CD4-positive, CD25-positive, alpha-beta regulatory T cell (primary cell): ENCODE measurements around the gene PALB2. TPM values are rescaled to one million over a fixed set of nuclear protein-coding genes. Genes with fewer than 3 reads are reported as not detected.
A peak's percentile ranks its signal among the peaks of the same experiment; 100 is the strongest.

ENCODE experiments used
- ATAC-seq, 2 donors: fragments of 150-1000 bp; cut with Tn5 transposase; one replicate each; pipeline ENCODE4 v1.10.0; 2021; ENCODE audit warnings: low read depth in 2 of 2, moderate number of reproducible peaks in 2 of 2, moderate library complexity in 1 of 2
- DNase-seq, 3 donors: peaks; one replicate each; pipeline versions ENCODE4 v3.0.0 to v3.0.0-alpha.2; 2012 to 2022; ENCODE audit warnings: mixed read lengths in 1 of 3
- H3K27ac ChIP-seq: one replicate; pipeline ENCODE4 v1.7.0; 2013; ENCODE audit warnings: mild to moderate bottlenecking, low read length; ENCODE audit not compliant: insufficient read depth, poor library complexity, severe bottlenecking
- H3K27me3 ChIP-seq: one replicate; pipeline ENCODE4 v1.7.0; 2013; ENCODE audit warnings: low read length; ENCODE audit not compliant: control insufficient read depth, insufficient read depth
- H3K36me3 ChIP-seq: one replicate; pipeline ENCODE4 v1.7.0; 2013; ENCODE audit warnings: mild to moderate bottlenecking, low read length, moderate library complexity; ENCODE audit not compliant: control insufficient read depth, insufficient read depth
- H3K4me1 ChIP-seq: 2 replicates; pipeline ENCODE4 v1.7.0; 2013; ENCODE audit warnings: mild to moderate bottlenecking, low read length; ENCODE audit not compliant: insufficient read depth, control insufficient read depth, poor library complexity, severe bottlenecking
- H3K4me3 ChIP-seq: one replicate; pipeline ENCODE4 v1.7.0; 2013; ENCODE audit warnings: low read depth, mild to moderate bottlenecking, low read length, moderate library complexity
- H3K9me3 ChIP-seq, 2 experiments: 1 replicate in 1 of 2; 2 replicates in 1 of 2; pipeline ENCODE4 v1.7.0; 2013; ENCODE audit warnings: low read length in 2 of 2, mild to moderate bottlenecking in 1 of 2, moderate library complexity in 1 of 2; ENCODE audit not compliant: control insufficient read depth in 2 of 2
- H3K27ac Mint-ChIP-seq, 3 donors: one replicate each; pipeline ENCODE4 v1.8.0; 2020 to 2022; ENCODE audit warnings: mild to moderate bottlenecking in 3 of 3, mixed read lengths in 3 of 3, moderate library complexity in 2 of 3
- H3K27me3 Mint-ChIP-seq: one replicate; pipeline ENCODE4 v1.8.0; 2022; ENCODE audit warnings: mild to moderate bottlenecking, mixed read lengths
- H3K36me3 Mint-ChIP-seq: one replicate; pipeline ENCODE4 v1.8.0; 2020; ENCODE audit warnings: mixed read lengths
- H3K4me1 Mint-ChIP-seq, 4 donors: one replicate each; pipeline ENCODE4 v1.8.0; 2020 to 2022; ENCODE audit warnings: mixed read lengths in 4 of 4, mild to moderate bottlenecking in 1 of 4
- H3K4me3 Mint-ChIP-seq, 4 donors: one replicate each; pipeline ENCODE4 v1.8.0; 2020 to 2022; ENCODE audit warnings: mild to moderate bottlenecking in 4 of 4, mixed read lengths in 4 of 4, moderate library complexity in 3 of 4
- H3K9me3 Mint-ChIP-seq, 7 donors: one replicate each; pipeline ENCODE4 v1.8.0; 2020 to 2022; ENCODE audit warnings: mixed read lengths in 7 of 7, mild to moderate bottlenecking in 3 of 7, moderate library complexity in 2 of 7
- polyA plus RNA-seq, 4 donors: library from polyadenylated mRNA; unstranded; fragments of 300-500 nt; fragmentation: Illumina TruSeq; gene quantifications; one replicate each; pipeline ENCODE4 v1.2.3, GENCODE V29; 2021
- total RNA-seq: library from RNA; stranded (reverse); gene quantifications from one replicate; pipeline ENCODE4 v1.2.3, GENCODE V29; 2022

The PALB2 gene
- total and polyA plus RNA-seq, 5 donors from 2014 or later: 4.5 to 8.1 (median 6.2) TPM

DNA sequence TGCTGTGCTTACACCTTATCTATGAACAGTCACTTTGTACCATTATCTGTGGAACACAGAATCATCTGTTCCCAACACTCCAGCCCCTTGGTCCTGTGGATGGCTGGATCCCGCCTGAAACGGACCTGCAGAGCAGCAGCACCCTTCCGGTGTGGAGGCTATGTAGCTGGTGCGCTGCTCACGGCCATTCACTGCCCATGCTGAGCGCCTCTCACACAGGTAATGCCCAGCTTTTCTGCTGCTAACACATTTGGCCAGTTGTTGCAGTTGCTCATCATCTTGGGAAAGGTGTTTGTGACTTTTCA lies 26.2 kb upstream of the PALB2 start:
- H3K9me3 ChIP-seq: no peaks in the 10 kb centered on the region
- Mint-ChIP-seq H3K4me3 (no peak overlapping the region), H3K36me3 (peaks cover 69% of the 10 kb centered on the region), H3K27ac (no peak overlapping the region), H3K27me3 (no peaks in the 10 kb centered on the region), H3K4me1 (peaks cover 7 to 22% (median 13%) of the 10 kb centered on the region in 4 donors), H3K9me3 (no peaks in the 10 kb centered on the region)
- peaks cover 82% of the 10 kb centered on the region for H3K36me3 ChIP-seq
- no peak overlapping the region for H3K4me3 ChIP-seq
- H3K27ac ChIP-seq: no peak overlapping the region
- ATAC-seq: no peak
- no peaks in the 10 kb centered on the region for H3K27me3 ChIP-seq
- DNase-seq: no peak
- no peaks in the 10 kb centered on the region for H3K4me1 ChIP-seq

DNA sequence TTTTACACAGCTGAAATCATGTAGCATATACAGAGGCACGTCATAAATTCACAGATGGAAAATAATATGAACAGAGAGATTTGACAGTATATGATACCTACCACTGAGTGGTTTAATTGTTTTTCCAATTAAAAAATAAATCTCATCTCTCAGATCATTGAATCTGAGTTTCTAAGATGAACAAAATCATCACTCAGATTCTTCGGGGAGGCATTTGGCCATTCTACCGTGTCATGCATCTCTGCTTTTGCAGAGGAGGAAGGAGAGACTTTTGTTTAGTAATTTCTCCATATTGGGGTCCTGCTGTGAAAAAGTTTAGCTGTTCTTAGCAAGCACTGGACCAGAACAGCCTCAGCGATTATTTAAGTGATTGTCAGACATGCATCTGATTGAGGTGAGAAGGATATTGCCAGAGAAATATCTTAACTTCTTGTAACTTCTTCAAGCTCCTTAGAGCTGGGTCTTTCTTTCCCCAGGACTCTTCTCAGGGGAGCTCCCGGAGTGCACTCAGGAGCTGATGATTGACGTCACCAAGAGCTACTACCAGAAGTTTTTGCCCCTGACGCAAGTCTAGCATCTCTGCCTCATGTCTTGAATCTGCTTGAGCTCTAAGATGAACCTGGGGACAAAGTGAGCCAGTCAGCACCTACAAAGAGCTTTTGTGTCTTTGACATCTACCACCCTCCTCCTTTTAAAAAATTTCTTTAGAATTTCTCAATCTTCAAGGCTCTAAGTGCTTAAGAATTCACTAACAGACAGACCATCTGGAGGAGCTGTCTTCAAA lies 25.7 kb upstream of the PALB2 start:
- no peaks in the 10 kb centered on the region for H3K27me3 ChIP-seq
- H3K9me3 Mint-ChIP-seq: no peaks in the 10 kb centered on the region
- H3K4me1 ChIP-seq: no peaks in the 10 kb centered on the region
- no peak overlapping the region for H3K27ac ChIP-seq
- H3K36me3 Mint-ChIP-seq: peaks cover 71% of the 10 kb centered on the region
- H3K27me3 Mint-ChIP-seq: no peaks in the 10 kb centered on the region
- no peak overlapping the region for H3K4me3 Mint-ChIP-seq
- no peak for DNase-seq
- peaks cover 87% of the 10 kb centered on the region for H3K36me3 ChIP-seq
- no peaks in the 10 kb centered on the region for H3K9me3 ChIP-seq
- H3K27ac Mint-ChIP-seq: peak overlapping the region in 1 of 3 donors; percentile 67
- no peak for ATAC-seq
- H3K4me1 Mint-ChIP-seq: peaks cover 7 to 21% (median 13%) of the 10 kb centered on the region in 4 donors
- no peak overlapping the region for H3K4me3 ChIP-seq

DNA sequence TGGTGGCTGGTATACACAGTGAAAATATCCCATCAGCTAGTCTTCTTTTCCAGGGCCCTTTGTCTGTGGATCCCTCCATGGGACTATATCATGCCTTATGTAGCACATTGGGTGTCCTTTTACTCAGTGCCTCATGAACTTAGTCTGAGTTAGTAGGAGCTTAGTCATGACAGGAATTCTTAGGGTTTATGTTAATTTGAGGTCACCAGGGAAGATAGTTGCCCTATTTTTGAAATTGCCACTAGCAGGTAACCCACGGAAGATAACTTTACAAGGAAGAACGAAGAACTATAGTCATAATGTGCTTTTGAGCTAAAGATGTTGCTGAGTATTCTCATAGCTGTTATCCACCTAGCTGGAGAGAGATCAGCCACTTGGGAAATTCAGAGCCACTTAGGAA lies 22.8 kb upstream of the PALB2 start:
- H3K27ac Mint-ChIP-seq: peak overlapping the region in 1 of 3 donors; percentile 44
- H3K36me3 Mint-ChIP-seq: peaks cover 81% of the 10 kb centered on the region
- H3K36me3 ChIP-seq: peaks cover 97% of the 10 kb centered on the region
- H3K4me1 Mint-ChIP-seq: peaks cover 0 to 20% (median 10%) of the 10 kb centered on the region in 4 donors
- no peaks in the 10 kb centered on the region for H3K9me3 Mint-ChIP-seq
- H3K27ac ChIP-seq: no peak overlapping the region
- no peaks in the 10 kb centered on the region for H3K9me3 ChIP-seq
- H3K4me3 Mint-ChIP-seq: no peak overlapping the region
- no peaks in the 10 kb centered on the region for H3K27me3 ChIP-seq
- no peak overlapping the region for H3K4me3 ChIP-seq
- no peak for ATAC-seq
- H3K4me1 ChIP-seq: no peaks in the 10 kb centered on the region
- DNase-seq: no peak
- no peaks in the 10 kb centered on the region for H3K27me3 Mint-ChIP-seq

DNA sequence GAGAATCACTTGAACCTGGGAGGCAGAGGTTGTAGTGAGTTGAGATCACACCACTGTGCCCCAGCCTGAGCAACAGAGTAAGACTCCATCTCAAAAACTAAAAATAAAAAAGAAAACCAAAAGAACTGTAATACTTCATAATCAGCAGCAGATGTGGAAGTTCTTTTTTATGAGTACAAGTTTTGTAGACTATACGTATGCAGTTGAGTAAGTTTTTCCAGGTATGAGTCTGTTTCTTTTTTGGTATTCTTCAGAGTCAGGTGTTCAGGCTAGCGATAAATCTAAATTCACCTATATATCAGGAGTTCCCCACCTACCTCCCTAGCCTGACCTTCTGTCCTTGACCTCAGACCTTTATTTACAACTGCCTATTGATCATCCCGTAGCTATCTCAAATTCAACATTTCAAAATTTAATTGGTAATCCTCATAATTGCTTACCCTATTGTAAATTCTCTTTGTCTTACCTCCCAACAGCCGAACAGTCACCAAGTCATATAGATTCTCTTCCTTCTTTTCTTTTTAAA lies 10.9 kb upstream of the PALB2 start:
- Histone ChIP-seq H3K4me3 (no peak overlapping the region), H3K9me3 (no peaks in the 10 kb centered on the region), H3K27me3 (no peaks in the 10 kb centered on the region), H3K36me3 (peaks cover 29% of the 10 kb centered on the region), H3K27ac (no peak overlapping the region), H3K4me1 (no peaks in the 10 kb centered on the region)
- DNase-seq (no peak), ATAC-seq (peak in 1 of 2 donors; percentile 22)
- peaks cover 16 to 52% (median 39%) of the 10 kb centered on the region in 4 donors for H3K4me1 Mint-ChIP-seq
- H3K27me3 Mint-ChIP-seq: no peaks in the 10 kb centered on the region
- H3K9me3 Mint-ChIP-seq: no peaks in the 10 kb centered on the region
- peaks cover 53% of the 10 kb centered on the region for H3K36me3 Mint-ChIP-seq
- peak overlapping the region in 1 of 4 donors; percentile 6 for H3K4me3 Mint-ChIP-seq
- peak overlapping the region in 2 of 3 donors; percentile 2 to 44 for H3K27ac Mint-ChIP-seq

DNA sequence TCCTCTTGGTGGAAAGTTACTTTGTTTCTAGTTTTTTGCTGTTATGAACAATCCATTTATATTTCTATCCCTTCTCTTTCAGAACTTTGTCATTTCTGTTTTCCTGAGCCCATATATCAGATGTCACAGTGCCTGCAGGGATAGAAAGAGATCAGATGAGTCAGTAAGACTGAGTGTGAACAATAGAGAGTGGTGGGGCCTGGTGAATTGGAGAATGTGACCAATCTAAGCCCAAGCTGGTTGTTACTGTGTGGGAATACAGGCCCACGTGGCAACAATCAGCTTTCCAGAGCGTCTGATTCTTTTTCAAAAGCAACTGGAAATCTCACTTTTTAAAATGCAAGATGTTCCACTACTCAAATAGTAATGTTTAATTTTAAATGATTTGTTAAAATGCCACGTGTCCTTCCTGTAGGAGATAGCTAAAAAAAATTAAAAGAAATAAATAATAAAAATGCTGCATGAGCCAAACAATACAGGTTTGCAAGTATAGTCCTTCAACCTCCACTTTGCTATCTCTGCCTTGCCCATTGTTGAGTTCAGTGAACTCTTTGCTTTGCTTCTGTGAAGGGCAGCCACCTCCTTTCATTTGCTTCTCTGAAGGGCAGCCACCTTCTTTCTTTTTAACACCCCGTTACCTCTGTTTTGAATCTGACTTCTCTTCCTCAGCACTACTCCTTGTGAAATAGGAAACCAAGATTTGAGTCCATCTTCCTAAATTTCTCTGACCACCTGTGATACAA lies 9.7 kb upstream of the PALB2 start:
- Mint-ChIP-seq H3K27me3 (no peaks in the 10 kb centered on the region), H3K4me3 (peak overlapping the region in 2 of 4 donors; percentile 4 to 17), H3K27ac (peak overlapping the region; percentile 13 to 82 (median 71)), H3K36me3 (peaks cover 61% of the 10 kb centered on the region), H3K4me1 (peaks cover 16 to 57% (median 45%) of the 10 kb centered on the region in 4 donors), H3K9me3 (no peaks in the 10 kb centered on the region)
- Histone ChIP-seq H3K4me3 (no peak overlapping the region), H3K4me1 (no peaks in the 10 kb centered on the region), H3K9me3 (no peaks in the 10 kb centered on the region), H3K27me3 (no peaks in the 10 kb centered on the region), H3K36me3 (peaks cover 35% of the 10 kb centered on the region), H3K27ac (no peak overlapping the region)
- ATAC-seq (no peak), DNase-seq (no peak)

DNA sequence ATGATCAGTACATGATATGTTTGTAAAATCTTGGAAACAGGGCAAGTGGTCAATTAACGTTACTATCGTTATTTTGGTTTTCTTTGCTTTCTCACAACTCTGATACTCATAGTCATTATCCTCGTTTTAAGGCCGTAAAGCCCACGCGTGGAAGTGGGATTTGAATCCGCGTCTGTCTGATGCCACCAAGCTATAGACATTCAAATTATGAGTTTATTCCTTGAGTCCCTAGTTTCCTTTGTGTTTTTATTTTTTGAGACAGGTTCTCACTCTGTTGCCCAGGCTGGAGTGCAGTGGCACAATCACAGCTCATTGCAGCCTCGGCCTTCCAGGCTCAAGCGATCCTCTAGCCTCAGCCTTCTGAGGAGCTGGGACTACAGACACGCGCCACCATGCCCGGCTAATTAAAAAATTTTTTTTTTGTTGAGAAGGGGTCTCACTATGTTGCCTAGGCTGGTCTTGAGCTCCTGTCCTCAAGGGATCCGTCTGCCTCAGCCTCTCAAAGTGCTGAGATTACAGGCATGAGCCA lies 1.2 kb upstream of the PALB2 start:
- Mint-ChIP-seq H3K9me3 (peaks cover 0 to 4% (median 0%) of the 10 kb centered on the region in 7 donors), H3K36me3 (peaks cover 30% of the 10 kb centered on the region), H3K27me3 (peaks cover 4% of the 10 kb centered on the region), H3K27ac (peak overlapping the region; percentile 95 to 98 (median 98)), H3K4me3 (peak overlapping the region; percentile 98 to 99 (median 98)), H3K4me1 (peaks cover 20 to 61% (median 41%) of the 10 kb centered on the region in 4 donors)
- peak overlapping the region; percentile 67 for H3K4me3 ChIP-seq
- H3K9me3 ChIP-seq: no peaks in the 10 kb centered on the region
- H3K4me1 ChIP-seq: peaks cover 18% of the 10 kb centered on the region
- ATAC-seq (no peak), DNase-seq (peak in 1 of 3 donors; percentile 7)
- H3K27ac ChIP-seq: peak overlapping the region; percentile 83
- no peaks in the 10 kb centered on the region for H3K27me3 ChIP-seq
- peaks cover 19% of the 10 kb centered on the region for H3K36me3 ChIP-seq

DNA sequence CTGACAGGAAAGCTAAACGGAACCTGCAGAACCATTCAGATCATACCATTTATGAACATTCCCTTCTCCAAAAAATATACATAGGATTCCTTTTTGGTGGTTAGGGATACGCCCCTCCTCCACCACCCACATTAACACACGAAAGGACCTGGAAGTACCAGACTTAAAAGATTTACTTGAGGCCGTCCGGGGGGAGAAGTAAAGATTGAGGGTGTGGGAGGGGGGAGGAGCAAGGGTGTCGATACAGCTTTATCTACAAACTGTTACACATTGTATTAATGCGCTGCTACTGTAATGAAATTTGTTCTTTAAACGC lies 537 bp downstream of the PALB2 start:
- Histone ChIP-seq H3K4me3 (peak overlapping the region; percentile 95), H3K4me1 (peaks cover 18% of the 10 kb centered on the region), H3K36me3 (peaks cover 19% of the 10 kb centered on the region), H3K27ac (peak overlapping the region; percentile 83), H3K9me3 (no peaks in the 10 kb centered on the region), H3K27me3 (no peaks in the 10 kb centered on the region)
- H3K27ac Mint-ChIP-seq: peak overlapping the region; percentile 95 to 98 (median 95)
- ATAC-seq (no peak), DNase-seq (peak in 1 of 3 donors; percentile 33)
- peaks cover 4% of the 10 kb centered on the region for H3K27me3 Mint-ChIP-seq
- H3K9me3 Mint-ChIP-seq: peaks cover 0 to 4% (median 0%) of the 10 kb centered on the region in 7 donors
- peak overlapping the region; percentile 98 to 99 (median 98) for H3K4me3 Mint-ChIP-seq
- H3K36me3 Mint-ChIP-seq: peaks cover 22% of the 10 kb centered on the region
- H3K4me1 Mint-ChIP-seq: peaks cover 19 to 43% (median 28%) of the 10 kb centered on the region in 4 donors
